ENCODE results near the gene RBM20. TPM values are rescaled to one million over a fixed set of nuclear protein-coding genes. Genes with fewer than 3 reads are reported as not detected.
"Not testable (repeated sequence)": the region's sequence is repeated elsewhere in the genome, so short reads cannot be mapped to it uniquely, and the experiment has no call there.

Gene RBM20
- total RNA-seq, 6 experiments from 2014 or later: 0.04 to 0.29 (median 0.06) TPM

GRCh38 chr10:110664483-110665420 is 20.6 kb downstream of the RBM20 start:
- Histone ChIP-seq H3K36me3 (no peaks in the 10 kb centered on the region), H3K4me1 (no peaks in the 10 kb centered on the region), H3K27me3 (no peaks in the 10 kb centered on the region), H3K27ac (no peak overlapping the region), H3K4me3 (no peak overlapping the region), H3K9me3 (no peaks in the 10 kb centered on the region)
- no peak for DNase-seq
- intact Hi-C loops (cut with DNase I): no loop called here
- no peak for TF ChIP-seq CTCF (IDR thresholded peaks at IDR 0.05)
- TF ChIP-seq POLR2A (IDR thresholded peaks at IDR 0.05): no peak
- no peak for ATAC-seq
- 64% methylated on average over 8 of the region's 10 CpGs for WGBS (ENCODE audit: insufficient coverage, low coverage, low lambda C conversion rate, missing lambda C conversion rate)

DNA sequence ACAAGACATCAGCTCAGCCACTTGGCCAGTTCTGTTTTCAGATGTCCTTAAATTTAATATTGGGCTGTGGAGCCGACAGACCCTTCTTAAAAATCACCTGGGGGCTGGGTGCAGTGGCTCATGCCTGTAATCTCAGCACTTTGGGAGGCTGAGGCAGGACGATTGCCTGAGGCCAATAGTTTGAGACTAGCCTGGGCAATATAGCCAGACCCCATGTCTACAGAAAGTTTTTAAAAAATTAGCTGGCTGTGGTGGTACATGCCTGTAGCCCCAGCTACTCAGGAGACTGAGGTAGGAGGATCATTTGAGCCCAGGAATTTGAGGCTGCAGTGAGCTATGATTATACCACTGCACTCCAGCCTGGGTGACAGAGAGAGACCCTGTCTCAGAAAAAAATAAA is 22.1 kb downstream of the RBM20 start:
- H3K27me3 ChIP-seq; intact Hi-C loops (cut with DNase I); H3K9me3 ChIP-seq; H3K4me1 ChIP-seq; DNase-seq; ATAC-seq; H3K27ac ChIP-seq; H3K4me3 ChIP-seq; H3K36me3 ChIP-seq: not testable (repeated sequence)
- 39% methylated on average over 2 of the region's 2 CpGs for WGBS (ENCODE audit: insufficient coverage, low coverage, low lambda C conversion rate, missing lambda C conversion rate)

GRCh38 chr10:110666673-110667072 is 22.5 kb downstream of the RBM20 start:
- TF ChIP-seq CTCF (IDR thresholded peaks at IDR 0.05): no peak
- no peak for TF ChIP-seq POLR2A (IDR thresholded peaks at IDR 0.05)
- Histone ChIP-seq H3K9me3 (no peaks in the 10 kb centered on the region), H3K4me3 (no peak overlapping the region), H3K27ac (no peak overlapping the region), H3K4me1 (peaks cover 0 to 2% (median 0%) of the 10 kb centered on the region in 4 donors), H3K36me3 (no peaks in the 10 kb centered on the region), H3K27me3 (no peaks in the 10 kb centered on the region)
- no peak for DNase-seq
- 91% methylated on average over 3 of the region's 3 CpGs for WGBS (ENCODE audit: insufficient coverage, low coverage, low lambda C conversion rate, missing lambda C conversion rate)
- no peak for ATAC-seq
- intact Hi-C loops (cut with DNase I): no loop called here

- Histone ChIP-seq H3K36me3 (no peaks in the 10 kb centered on the region), H3K4me1 (peaks cover 0 to 4% (median 1%) of the 10 kb centered on the region in 4 donors), H3K27me3 (no peaks in the 10 kb centered on the region), H3K4me3 (no peak overlapping the region), H3K9me3 (no peaks in the 10 kb centered on the region), H3K27ac (no peak overlapping the region)
- no peak for TF ChIP-seq CTCF (IDR thresholded peaks at IDR 0.05)
- intact Hi-C loops (cut with DNase I): no loop called here
- no peak for ATAC-seq
- no peak for DNase-seq
- 71% methylated on average over 6 of the region's 9 CpGs for WGBS (ENCODE audit: insufficient coverage, low coverage, low lambda C conversion rate, missing lambda C conversion rate)
Observed at GRCh38 chr10:110667620-110668343, 23.6 kb downstream of the RBM20 start.

DNA sequence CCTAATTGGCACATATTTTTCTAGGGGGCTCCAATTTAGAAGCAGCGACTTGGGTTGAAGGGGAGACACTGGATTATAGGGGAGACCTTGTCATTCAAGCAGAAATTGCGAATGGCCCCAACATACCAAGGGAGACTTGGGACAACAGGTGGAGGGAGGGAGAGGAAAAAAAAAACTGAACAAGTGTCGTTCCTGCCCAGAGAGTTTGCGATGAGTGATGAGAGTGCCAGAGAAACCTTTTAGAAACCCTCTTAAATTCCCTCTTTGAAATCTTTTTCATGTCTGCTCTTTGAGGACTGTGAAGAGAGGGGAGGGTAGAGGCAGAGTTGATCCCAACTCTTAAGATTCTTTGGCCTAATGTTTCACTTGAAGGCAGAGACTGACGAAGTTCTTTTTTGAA is 24.3 kb downstream of the RBM20 start:
- no peak overlapping the region for H3K27ac ChIP-seq
- H3K27me3 ChIP-seq: no peaks in the 10 kb centered on the region
- intact Hi-C loops (cut with DNase I): no loop called here
- DNase-seq: no peak
- no peaks in the 10 kb centered on the region for H3K36me3 ChIP-seq
- H3K9me3 ChIP-seq: no peaks in the 10 kb centered on the region
- ATAC-seq: no peak
- no peak overlapping the region for H3K4me3 ChIP-seq
- 70% methylated on average over 5 of the region's 5 CpGs for WGBS (ENCODE audit: insufficient coverage, low coverage, low lambda C conversion rate, missing lambda C conversion rate)
- TF ChIP-seq POLR2A (IDR thresholded peaks at IDR 0.05) (no peak), CTCF (IDR thresholded peaks at IDR 0.05) (no peak)
- H3K4me1 ChIP-seq: peaks cover 0 to 4% (median 2%) of the 10 kb centered on the region in 4 donors
